Keratinocyte (primary cell): ENCODE measurements around the gene RAB8A. TPM values are rescaled to one million over a fixed set of nuclear protein-coding genes. Genes with fewer than 3 reads are reported as not detected.

ENCODE experiments used
- DNase-seq: peaks from one replicate; pipeline ENCODE4 v3.0.0-alpha.2; 2011; ENCODE audit warnings: low read depth, missing footprints, low spot score
- FAIRE-seq: peaks from 2 replicates; lab custom pipeline; 2011; peaks lifted over from hg19 to GRCh38; lab: Jason Lieb, UNC
- H2AFZ ChIP-seq: 2 replicates; pipeline ENCODE4 v1.6.0; 2012; ENCODE audit warnings: low read length, control low read depth, inconsistent platforms; ENCODE audit not compliant: control insufficient read depth
- H3K27ac ChIP-seq: 2 replicates; pipeline ENCODE4 v1.5.1; 2011; ENCODE audit warnings: low read length; ENCODE audit not compliant: control insufficient read depth, insufficient read depth
- H3K27me3 ChIP-seq: 3 replicates; pipeline ENCODE4 v1.6.0; 2011; ENCODE audit warnings: low read length; ENCODE audit not compliant: control insufficient read depth, insufficient read depth; ENCODE audit errors: extremely low read depth
- H3K36me3 ChIP-seq, 2 experiments: 2 replicates in 1 of 2; 3 replicates in 1 of 2; pipeline ENCODE4 v1.5.1; 2011; ENCODE audit warnings: low read length in 2 of 2, mild to moderate bottlenecking in 1 of 2; ENCODE audit not compliant: control insufficient read depth in 2 of 2, insufficient read depth in 2 of 2; ENCODE audit errors: extremely low read depth in 1 of 2
- H3K4me1 ChIP-seq: 3 replicates; pipeline ENCODE4 v1.5.1; 2011; ENCODE audit warnings: low read length; ENCODE audit not compliant: control insufficient read depth, insufficient read depth; ENCODE audit errors: extremely low read depth
- H3K4me2 ChIP-seq: 3 replicates; pipeline ENCODE4 v1.6.0; 2011; ENCODE audit warnings: low read depth, low read length; ENCODE audit not compliant: control insufficient read depth, insufficient read depth; ENCODE audit errors: extremely low read depth
- H3K4me3 ChIP-seq, 3 experiments: fragments of 200-600 bp in 1 of 3; sonication (generic) in 1 of 3; 2 replicates in 2 of 3; 3 replicates in 1 of 3; pipeline ENCODE4 v1.5.1; 2011 to 2016; ENCODE audit warnings: low read length in 3 of 3, mild to moderate bottlenecking in 3 of 3, control low read depth in 2 of 3, inconsistent platforms in 1 of 3, low read depth in 1 of 3, mixed read lengths in 1 of 3, mixed run types in 1 of 3, moderate library complexity in 1 of 3; ENCODE audit not compliant: control insufficient read depth in 2 of 3, insufficient read depth in 2 of 3; ENCODE audit errors: extremely low read depth in 1 of 3
- H3K79me2 ChIP-seq: 2 replicates; pipeline ENCODE4 v1.6.0; 2012; ENCODE audit warnings: low read length; ENCODE audit not compliant: control insufficient read depth, insufficient read depth
- H3K9ac ChIP-seq: 3 replicates; pipeline ENCODE4 v1.6.0; 2011; ENCODE audit warnings: low read length; ENCODE audit not compliant: control insufficient read depth, insufficient read depth; ENCODE audit errors: extremely low read depth
- H3K9me1 ChIP-seq: 3 replicates; pipeline ENCODE4 v1.6.0; 2011; ENCODE audit warnings: low read length; ENCODE audit not compliant: control insufficient read depth, insufficient read depth; ENCODE audit errors: extremely low read depth
- H3K9me3 ChIP-seq: 2 replicates; pipeline ENCODE4 v1.5.1; 2012; ENCODE audit warnings: low read depth, low read length; ENCODE audit not compliant: control insufficient read depth
- H4K20me1 ChIP-seq: 3 replicates; pipeline ENCODE4 v1.6.0; 2011; ENCODE audit warnings: low read length; ENCODE audit not compliant: control insufficient read depth, insufficient read depth; ENCODE audit errors: extremely low read depth
- EZH2 ChIP-seq: IDR thresholded peaks from one replicate; pipeline ENCODE4 v1.6.1; 2012; ENCODE audit warnings: inconsistent platforms, mild to moderate bottlenecking, low read length, moderate library complexity
- dilution Hi-C: fragments of 300-500 bp; cut with MboI; formaldehyde crosslinking; loops from one replicate; pipeline ENCODE4 v1.7.0; 2020; ENCODE audit warnings: low sequenced_read_pairs; ENCODE audit not compliant: extremely low pct_ligation_motif_present
- polyA plus RNA-seq, 5 experiments: library from polyadenylated mRNA; depleted of rRNA in 3 of 5; stranded (reverse) in 3 of 5; stranded (forward) in 1 of 5; unstranded in 1 of 5; fragments of >200 nt; gene quantifications; 1 replicate in 1 of 5; 2 replicates in 3 of 5; 3 replicates in 1 of 5; pipeline versions ENCODE4 v1.2.1 to v1.2.3, GENCODE V29; 2011 to 2012; ENCODE audit warnings: missing spikeins in 2 of 5, low read depth in 1 of 5, low replicate concordance in 1 of 5
- TF ChIP-seq, protein P1 (sequence below), 3 experiments: IDR thresholded peaks in 1 of 3; conservative IDR thresholded peaks in 1 of 3; optimal IDR thresholded peaks in 1 of 3; 2 replicates in 2 of 3; 3 replicates in 1 of 3; pipeline versions ENCODE3 to v1.5.1; 2011; ENCODE audit warnings: low read length in 3 of 3, mild to moderate bottlenecking in 3 of 3, moderate library complexity in 2 of 3, control low read depth in 1 of 3, inconsistent platforms in 1 of 3; ENCODE audit not compliant: insufficient read depth in 2 of 3; ENCODE audit errors: extremely low read depth in 1 of 3

The RAB8A gene
- polyA plus RNA-seq, 1 donor (not counting 4 experiments of a cell fraction or from before 2014, with no cell fraction given), result 95.1 TPM

DNA sequence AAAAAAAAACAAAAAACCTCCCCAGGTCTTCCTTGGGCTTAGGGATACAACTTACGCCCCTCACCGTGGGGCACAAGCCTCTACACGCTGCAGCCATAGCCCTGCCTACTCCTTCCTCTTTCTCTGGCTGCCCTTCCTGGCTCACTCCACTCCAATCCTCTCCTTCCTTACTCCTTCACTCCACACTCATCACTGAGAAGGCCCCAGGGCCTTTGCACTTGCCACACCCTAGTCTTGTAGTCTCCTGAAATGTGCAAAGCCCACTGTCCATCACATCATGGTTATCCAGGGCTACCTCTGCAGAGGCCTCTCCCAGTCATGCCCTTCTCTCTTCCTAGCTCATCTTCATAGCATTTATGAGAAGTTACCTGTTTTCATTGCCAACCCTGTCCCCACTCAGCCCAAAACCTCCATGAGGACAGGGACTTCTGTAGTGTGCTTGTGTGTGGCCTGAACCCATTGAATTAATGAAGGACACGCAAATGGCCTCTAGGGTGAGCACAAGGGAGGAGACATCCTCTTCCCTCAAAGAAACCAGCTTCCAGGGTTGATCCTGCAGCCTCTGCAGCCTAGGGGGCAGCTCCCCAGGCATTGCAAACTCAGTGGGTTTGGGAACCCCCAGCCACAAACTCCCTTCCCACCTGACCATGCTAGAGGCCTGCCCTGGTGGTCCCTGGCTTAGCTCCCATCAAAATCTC is 23.9 kb downstream of the RAB8A start:
- H3K27ac ChIP-seq, result no peak overlapping the region
- no peak overlapping the region for H3K4me3 ChIP-seq
- TF ChIP-seq, protein P1, sequence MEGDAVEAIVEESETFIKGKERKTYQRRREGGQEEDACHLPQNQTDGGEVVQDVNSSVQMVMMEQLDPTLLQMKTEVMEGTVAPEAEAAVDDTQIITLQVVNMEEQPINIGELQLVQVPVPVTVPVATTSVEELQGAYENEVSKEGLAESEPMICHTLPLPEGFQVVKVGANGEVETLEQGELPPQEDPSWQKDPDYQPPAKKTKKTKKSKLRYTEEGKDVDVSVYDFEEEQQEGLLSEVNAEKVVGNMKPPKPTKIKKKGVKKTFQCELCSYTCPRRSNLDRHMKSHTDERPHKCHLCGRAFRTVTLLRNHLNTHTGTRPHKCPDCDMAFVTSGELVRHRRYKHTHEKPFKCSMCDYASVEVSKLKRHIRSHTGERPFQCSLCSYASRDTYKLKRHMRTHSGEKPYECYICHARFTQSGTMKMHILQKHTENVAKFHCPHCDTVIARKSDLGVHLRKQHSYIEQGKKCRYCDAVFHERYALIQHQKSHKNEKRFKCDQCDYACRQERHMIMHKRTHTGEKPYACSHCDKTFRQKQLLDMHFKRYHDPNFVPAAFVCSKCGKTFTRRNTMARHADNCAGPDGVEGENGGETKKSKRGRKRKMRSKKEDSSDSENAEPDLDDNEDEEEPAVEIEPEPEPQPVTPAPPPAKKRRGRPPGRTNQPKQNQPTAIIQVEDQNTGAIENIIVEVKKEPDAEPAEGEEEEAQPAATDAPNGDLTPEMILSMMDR (optimal IDR thresholded peaks at IDR 0.05 in 1 of 3, IDR thresholded peaks at IDR 0.05 in 1 of 3, conservative IDR thresholded peaks at IDR 0.05 in 1 of 3; ENCODE audit: extremely low read depth in 1 of 3, insufficient read depth in 2 of 3, low read length in 3 of 3), result no peak
- TF ChIP-seq EZH2, result no peak
- no peaks in the 10 kb centered on the region for H3K9me3 ChIP-seq
- H3K36me3 ChIP-seq, result peaks cover 16 to 33% of the 10 kb centered on the region in 2 experiments
- H3K79me2 ChIP-seq, result no peaks in the 10 kb centered on the region
- H3K4me2 ChIP-seq, result no peak overlapping the region
- no peak for FAIRE-seq
- no peaks in the 10 kb centered on the region for H3K9me1 ChIP-seq
- no peak for DNase-seq
- dilution Hi-C loops, result no loop called here
- H3K9ac ChIP-seq, result no peak overlapping the region
- H3K27me3 ChIP-seq, result no peaks in the 10 kb centered on the region
- no peaks in the 10 kb centered on the region for H3K4me1 ChIP-seq
- H4K20me1 ChIP-seq, result peaks cover 4% of the 10 kb centered on the region
- no peak overlapping the region for H2AFZ ChIP-seq

DNA sequence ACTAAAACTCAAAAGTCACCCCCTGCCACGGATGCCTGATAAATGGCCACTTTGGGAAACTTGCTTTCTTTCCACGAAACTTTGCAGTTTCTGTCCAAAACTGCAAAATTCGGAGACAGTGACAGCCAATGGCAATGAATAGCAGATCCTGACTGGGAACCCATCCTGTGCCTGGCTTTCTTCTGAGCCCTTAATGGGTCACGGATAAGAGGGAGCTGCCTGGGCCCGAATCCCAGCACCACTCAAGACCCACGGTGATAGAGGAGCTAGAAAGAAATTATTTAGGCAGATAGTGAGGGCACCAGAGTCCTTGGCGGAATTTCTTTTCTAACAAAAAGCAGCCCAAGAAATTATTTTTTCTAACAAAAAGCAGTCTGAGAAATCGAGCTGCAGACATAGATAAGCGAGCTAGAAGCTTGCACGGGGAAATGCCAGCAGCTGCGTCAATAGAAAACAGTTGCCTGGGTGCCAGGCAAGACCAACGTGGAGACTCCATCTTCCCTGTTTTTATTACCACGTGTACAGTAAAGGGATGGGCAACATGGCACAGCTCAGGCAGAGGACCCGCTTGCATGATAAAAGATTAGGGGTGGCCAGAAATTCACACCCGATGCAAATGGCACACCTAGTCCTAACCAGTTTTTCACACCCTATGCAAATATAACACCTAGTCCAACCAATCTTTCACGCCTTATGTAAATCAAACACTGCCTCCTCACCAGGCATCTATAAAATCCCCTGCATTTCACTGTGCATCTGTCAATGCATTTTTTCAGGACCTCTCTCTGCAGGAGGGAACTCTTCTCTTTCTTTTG is 24.7 kb downstream of the RAB8A start:
- no peak overlapping the region for H3K4me2 ChIP-seq
- no peak overlapping the region for H3K9ac ChIP-seq
- H3K27me3 ChIP-seq, result no peaks in the 10 kb centered on the region
- peaks cover 16 to 28% of the 10 kb centered on the region in 2 experiments for H3K36me3 ChIP-seq
- H2AFZ ChIP-seq, result no peak overlapping the region
- dilution Hi-C loops, result no loop called here
- H3K79me2 ChIP-seq, result no peaks in the 10 kb centered on the region
- no peaks in the 10 kb centered on the region for H3K9me3 ChIP-seq
- no peak overlapping the region for H3K4me3 ChIP-seq
- FAIRE-seq (no peak), DNase-seq (no peak)
- H3K27ac ChIP-seq, result no peak overlapping the region
- H3K4me1 ChIP-seq, result no peaks in the 10 kb centered on the region
- no peak for TF ChIP-seq EZH2
- TF ChIP-seq, protein P1 (optimal IDR thresholded peaks at IDR 0.05 in 1 of 3, IDR thresholded peaks at IDR 0.05 in 1 of 3, conservative IDR thresholded peaks at IDR 0.05 in 1 of 3; ENCODE audit: extremely low read depth in 1 of 3, insufficient read depth in 2 of 3, low read length in 3 of 3), result no peak
- no peaks in the 10 kb centered on the region for H3K9me1 ChIP-seq
- peaks cover 1% of the 10 kb centered on the region for H4K20me1 ChIP-seq
